H1 (cell line): ENCODE data around the gene PTBP3. TPM values are rescaled to one million over a fixed set of nuclear protein-coding genes. Genes with fewer than 3 reads are reported as not detected.

Experiments used
- CTCF ChIA-PET: fragments of 300-600 bp; sonication (Branson Sonifier 250); formaldehyde crosslinking; loops from one replicate; lab custom pipeline; 2021; ENCODE audit not compliant: partially characterized antibody; lab: Charles Lee
- POLR2A ChIA-PET: fragments of 300-600 bp; sonication (Branson Sonifier 250); formaldehyde crosslinking; loops from one replicate; lab custom pipeline; 2021; ENCODE audit warnings: inconsistent platforms; ENCODE audit not compliant: partially characterized antibody; lab: Charles Lee
- DNase-seq, 2 experiments: peaks; one replicate each; pipeline versions ENCODE4 v3.0.0 to v3.0.0-alpha.2; 2010 to 2022; ENCODE audit warnings: low spot score in 2 of 2, low read depth in 1 of 2, mixed read lengths in 1 of 2
- FAIRE-seq: peaks from 2 replicates; lab custom pipeline; 2011; peaks lifted over from hg19 to GRCh38; lab: Jason Lieb, UNC
- H2AFZ ChIP-seq: 2 replicates; pipeline ENCODE4 v1.8.1; 2012; ENCODE audit warnings: low read length, inconsistent platforms
- H2AK5ac ChIP-seq: 2 replicates; pipeline ENCODE4 v1.6.1; 2013; ENCODE audit warnings: low read depth, low read length
- H2BK120ac ChIP-seq: replicated peaks from 2 replicates; pipeline ENCODE3; 2013; ENCODE audit warnings: low read depth, low read length, inconsistent platforms
- H2BK12ac ChIP-seq: 2 replicates; pipeline ENCODE4 v1.6.1; 2013; ENCODE audit warnings: low read depth, low read length
- H2BK15ac ChIP-seq: 2 replicates; pipeline ENCODE4 v1.6.1; 2013; ENCODE audit warnings: low read length
- H2BK20ac ChIP-seq: 2 replicates; pipeline ENCODE4 v1.6.1; 2013; ENCODE audit warnings: low read length
- H2BK5ac ChIP-seq: 2 replicates; pipeline ENCODE4 v1.6.1; 2013; ENCODE audit warnings: low read depth, low read length
- H3K14ac ChIP-seq: 2 replicates; pipeline ENCODE4 v1.6.1; 2013; ENCODE audit warnings: inconsistent platforms; ENCODE audit not compliant: insufficient read length
- H3K18ac ChIP-seq: 2 replicates; pipeline ENCODE4 v1.6.1; 2013; ENCODE audit warnings: low read length; ENCODE audit errors: extremely low read depth
- H3K23ac ChIP-seq: 2 replicates; pipeline ENCODE4 v1.6.1; 2013; ENCODE audit warnings: inconsistent platforms; ENCODE audit not compliant: insufficient read length
- H3K23me2 ChIP-seq: 2 replicates; pipeline ENCODE4 v1.6.1; 2013; ENCODE audit warnings: low read depth, low read length
- H3K27ac ChIP-seq: 2 replicates; pipeline ENCODE4 v1.6.1; 2011; ENCODE audit warnings: low read depth, low read length, inconsistent platforms
- H3K27me3 ChIP-seq, 4 experiments: replicated peaks in 1 of 4; 1 replicate in 1 of 4; 2 replicates in 3 of 4; pipeline versions ENCODE4 v1.6.1 to v1.8.1; 2011 to 2013; ENCODE audit warnings: low read length in 3 of 4, mild to moderate bottlenecking in 3 of 4, inconsistent platforms in 2 of 4, mixed read lengths in 2 of 4, moderate library complexity in 1 of 4; ENCODE audit not compliant: control insufficient read depth in 3 of 4, insufficient read depth in 3 of 4; ENCODE audit errors: extremely low read depth in 1 of 4
- H3K36me3 ChIP-seq, 4 experiments: 2 replicates each; pipeline versions ENCODE4 v1.6.1 to v1.8.1; 2011 to 2013; ENCODE audit warnings: mild to moderate bottlenecking in 4 of 4, low read length in 3 of 4, moderate library complexity in 2 of 4, control low read depth in 1 of 4, inconsistent platforms in 1 of 4; ENCODE audit not compliant: insufficient read depth in 4 of 4, control insufficient read depth in 2 of 4
- H3K4ac ChIP-seq: replicated peaks from 2 replicates; pipeline ENCODE3; 2013; ENCODE audit warnings: low read length, low read depth, mixed read lengths, inconsistent platforms; ENCODE audit not compliant: insufficient read length
- H3K4me1 ChIP-seq, 4 experiments: replicated peaks in 1 of 4; 1 replicate in 1 of 4; 2 replicates in 3 of 4; pipeline versions ENCODE4 v1.6.1 to v1.8.1; 2011 to 2013; ENCODE audit warnings: low read length in 3 of 4, inconsistent platforms in 2 of 4, mixed read lengths in 1 of 4; ENCODE audit not compliant: insufficient read depth in 4 of 4, control insufficient read depth in 3 of 4
- H3K4me2 ChIP-seq, 2 experiments: 2 replicates each; pipeline versions ENCODE4 v1.6.1 to v1.8.1; 2011 to 2013; ENCODE audit warnings: low read depth in 2 of 2, low read length in 2 of 2, control low read depth in 1 of 2, inconsistent platforms in 1 of 2, mild to moderate bottlenecking in 1 of 2; ENCODE audit not compliant: insufficient read depth in 1 of 2
- H3K4me3 ChIP-seq, 4 experiments: fragments of 200-600, 300-600 bp in 1 of 4; sonication (generic), shearing (Covaris generic), sonication (Bioruptor Twin) in 1 of 4; 2 replicates each; pipeline versions ENCODE4 v1.5.1 to v1.8.1; 2011 to 2016; ENCODE audit warnings: low read length in 4 of 4, low read depth in 3 of 4, control low read depth in 2 of 4, inconsistent platforms in 2 of 4, mild to moderate bottlenecking in 2 of 4, mixed read lengths in 1 of 4, moderate library complexity in 1 of 4; ENCODE audit not compliant: insufficient read depth in 2 of 4; ENCODE audit errors: extremely low read depth in 1 of 4
- H3K56ac ChIP-seq: replicated peaks from 2 replicates; pipeline ENCODE3; 2013; ENCODE audit warnings: low read depth, mild to moderate bottlenecking, mixed read lengths, low read length, inconsistent platforms; ENCODE audit not compliant: insufficient read length
- H3K79me1 ChIP-seq: 2 replicates; pipeline ENCODE4 v1.6.1; 2013; ENCODE audit warnings: low read depth, low read length, control low read depth
- H3K79me2 ChIP-seq, 2 experiments: 2 replicates each; pipeline versions ENCODE4 v1.6.1 to v1.8.1; 2012 to 2013; ENCODE audit warnings: low read length in 2 of 2, mild to moderate bottlenecking in 2 of 2, inconsistent platforms in 1 of 2; ENCODE audit not compliant: insufficient read depth in 2 of 2, control insufficient read depth in 1 of 2
- H3K9ac ChIP-seq, 4 experiments: replicated peaks in 1 of 4; 1 replicate in 1 of 4; 2 replicates in 3 of 4; pipeline versions ENCODE4 v1.6.1 to v1.8.1; 2011 to 2013; ENCODE audit warnings: low read depth in 3 of 4, low read length in 3 of 4, control low read depth in 2 of 4, mild to moderate bottlenecking in 2 of 4, moderate library complexity in 2 of 4, inconsistent platforms in 1 of 4; ENCODE audit errors: extremely low read depth in 1 of 4
- H3K9me3 ChIP-seq, 2 experiments: 2 replicates each; pipeline versions ENCODE4 v1.6.1 to v1.8.1; 2012 to 2013; ENCODE audit warnings: mild to moderate bottlenecking in 2 of 2, moderate library complexity in 2 of 2, control low read depth in 1 of 2, inconsistent platforms in 1 of 2, low read depth in 1 of 2, low read length in 1 of 2, mixed read lengths in 1 of 2; ENCODE audit not compliant: insufficient read depth in 2 of 2
- H4K20me1 ChIP-seq, 2 experiments: replicated peaks in 1 of 2; 2 replicates each; pipeline versions ENCODE3 to v1.8.1; 2011 to 2013; ENCODE audit warnings: inconsistent platforms in 2 of 2, low read length in 2 of 2, mild to moderate bottlenecking in 1 of 2; ENCODE audit not compliant: insufficient read depth in 2 of 2, control insufficient read depth in 1 of 2
- H4K5ac ChIP-seq: 2 replicates; pipeline ENCODE4 v1.6.1; 2013; ENCODE audit warnings: low read length, low read depth, mixed read lengths, inconsistent platforms; ENCODE audit not compliant: insufficient read length
- H4K8ac ChIP-seq: 2 replicates; pipeline ENCODE4 v1.8.0; 2013; ENCODE audit warnings: mild to moderate bottlenecking, moderate library complexity, low read length, inconsistent platforms; ENCODE audit not compliant: insufficient read depth; ENCODE audit errors: extremely low read depth
- H4K91ac ChIP-seq: replicated peaks from 2 replicates; pipeline ENCODE3; 2013; ENCODE audit warnings: low read length, mixed read lengths, inconsistent platforms; ENCODE audit not compliant: insufficient read length
- BCL11A ChIP-seq, 2 experiments: IDR thresholded peaks; one replicate each; pipeline ENCODE4 v1.6.1; 2011; ENCODE audit warnings: low read depth in 2 of 2, low read length in 2 of 2, mild to moderate bottlenecking in 2 of 2
- BRCA1 ChIP-seq: IDR thresholded peaks from 2 replicates; pipeline ENCODE4 v1.6.1; 2012; ENCODE audit warnings: low read depth, low read length, improper control_type of control experiment
- CBX5 ChIP-seq: fragments of 300-800, 300-1000 bp; sonication (generic); IDR thresholded peaks from 2 replicates; pipeline ENCODE4 v1.7.1; 2016; ENCODE audit warnings: antibody characterized with exemption, low read length, low read depth
- CTBP2 ChIP-seq: IDR thresholded peaks from 2 replicates; pipeline ENCODE4 v1.7.0; 2011; ENCODE audit warnings: borderline replicate concordance, mild to moderate bottlenecking, moderate library complexity, mixed read lengths, low read length; ENCODE audit not compliant: insufficient read depth, insufficient read length
- EZH2 ChIP-seq: fragments of 200-600 bp; sonication (generic); IDR thresholded peaks from 2 replicates; pipeline ENCODE4 v1.7.1; 2012; ENCODE audit warnings: low read depth, mild to moderate bottlenecking, moderate library complexity, low read length, inconsistent platforms; ENCODE audit not compliant: severe bottlenecking
- GABPA ChIP-seq: IDR thresholded peaks from 2 replicates; pipeline ENCODE4 v1.6.1; 2011; ENCODE audit warnings: mild to moderate bottlenecking, low read length, moderate library complexity, borderline replicate concordance; ENCODE audit not compliant: insufficient read depth
- KDM5A ChIP-seq: fragments of 200-600 bp; IDR thresholded peaks from 2 replicates; pipeline ENCODE4 v1.7.1; 2012; ENCODE audit warnings: mild to moderate bottlenecking, low read length, inconsistent platforms, mixed read lengths
- MAFK ChIP-seq: IDR thresholded peaks from 2 replicates; pipeline ENCODE4 v1.6.1; 2012; ENCODE audit warnings: low read depth, mild to moderate bottlenecking, improper control_type of control experiment, low read length
- NANOG ChIP-seq: IDR thresholded peaks from 2 replicates; pipeline ENCODE4 v1.6.1; 2011; ENCODE audit warnings: low read length, low read depth, mild to moderate bottlenecking, inconsistent platforms; ENCODE audit not compliant: insufficient read depth, poor library complexity, severe bottlenecking
- POU5F1 ChIP-seq: IDR thresholded peaks from 2 replicates; pipeline ENCODE4 v1.6.1; 2011; ENCODE audit warnings: low read depth, mild to moderate bottlenecking, low read length, moderate library complexity
- RAD21 ChIP-seq, 2 experiments: IDR thresholded peaks in 1 of 2; conservative IDR thresholded peaks in 1 of 2; 2 replicates each; pipeline ENCODE4 v1.6.1; 2011; ENCODE audit warnings: low read depth in 2 of 2, low read length in 2 of 2, improper control_type of control experiment in 1 of 2, inconsistent platforms in 1 of 2, mild to moderate bottlenecking in 1 of 2, moderate library complexity in 1 of 2
- RFX5 ChIP-seq: IDR thresholded peaks from 2 replicates; pipeline ENCODE4 v1.6.1; 2011; ENCODE audit warnings: low read depth, low read length, improper control_type of control experiment, borderline replicate concordance
- TBP ChIP-seq: IDR thresholded peaks from 2 replicates; pipeline ENCODE4 v1.6.1; 2011; ENCODE audit warnings: low read depth, low read length, improper control_type of control experiment
- YY1 ChIP-seq: IDR thresholded peaks from 2 replicates; pipeline ENCODE4 v1.6.1; 2011; ENCODE audit warnings: low read depth, mild to moderate bottlenecking, low read length
- ZNF274 ChIP-seq: IDR thresholded peaks from 2 replicates; pipeline ENCODE4 v1.7.0; 2012; ENCODE audit warnings: low read length, borderline replicate concordance; ENCODE audit errors: extremely low read depth
- WGBS, 2 experiments: shearing (Covaris generic) in 1 of 2; methylation state at CpG; one replicate each; pipeline versions ENCODE4 v1.1.6 to v1.1.7; 2013 to 2015; ENCODE audit warnings: low lambda C conversion rate in 2 of 2, mixed read lengths in 2 of 2, inconsistent platforms in 1 of 2, low coverage in 1 of 2, missing lambda C conversion rate in 1 of 2; ENCODE audit not compliant: insufficient replicate concordance in 2 of 2, insufficient coverage in 1 of 2, insufficient read length in 1 of 2; ENCODE audit errors: extremely low coverage in 1 of 2, missing lambda C conversion rate in 1 of 2; 5-methylcytosine and 5-hydroxymethylcytosine counted together
- polyA plus RNA-seq, 7 experiments: library from polyadenylated mRNA; depleted of rRNA in 3 of 7; stranded (reverse) in 5 of 7; unstranded in 2 of 7; fragments of >200 nt in 5 of 7; fragments of 200-250 nt in 2 of 7; gene quantifications; 1 replicate in 5 of 7; 2 replicates in 1 of 7; 4 replicates in 1 of 7; pipeline versions ENCODE4 v1.2.1 to v1.2.3, GENCODE V29; 2011 to 2013; ENCODE audit warnings: missing spikeins in 2 of 7, mixed read lengths in 2 of 7
- total RNA-seq: library from RNA; stranded (reverse); fragmentation: NEBNext Ultra II Directional; extraction: Animal tissue kit (Norgen Biotek cat#: 25700); gene quantifications from 2 replicates; pipeline ENCODE4 v1.2.1, GENCODE V29; 2021

The PTBP3 gene
- total and polyA plus RNA-seq, 2 of the 8 experiments (the other 6 are each of a cell fraction or from before 2014, with no cell fraction given): 51.0 to 124 TPM

GRCh38 chr9:112239708-112240107, 93.7 kb downstream of the PTBP3 start:
- H3K23me2 ChIP-seq: no peaks in the 10 kb centered on the region
- no peak overlapping the region for H2BK120ac ChIP-seq
- H4K20me1 ChIP-seq: peaks cover 0 to 2% of the 10 kb centered on the region in 2 experiments
- H3K27ac ChIP-seq: no peak overlapping the region
- H2BK12ac ChIP-seq: no peak overlapping the region
- H3K4me3 ChIP-seq: no peak overlapping the region
- no peak overlapping the region for H4K8ac ChIP-seq
- H4K5ac ChIP-seq: no peak overlapping the region
- no peak overlapping the region for H2BK20ac ChIP-seq
- H3K23ac ChIP-seq: no peak overlapping the region
- H3K79me1 ChIP-seq: no peaks in the 10 kb centered on the region
- H2AFZ ChIP-seq: no peak overlapping the region
- no peak overlapping the region for H2BK15ac ChIP-seq
- FAIRE-seq: no peak
- H2AK5ac ChIP-seq: no peak overlapping the region
- H3K9me3 ChIP-seq: no peaks in the 10 kb centered on the region
- H3K27me3 ChIP-seq: no peaks in the 10 kb centered on the region
- no peaks in the 10 kb centered on the region for H3K36me3 ChIP-seq
- no peak overlapping the region for H2BK5ac ChIP-seq
- H3K14ac ChIP-seq: no peak overlapping the region
- H3K56ac ChIP-seq: no peak overlapping the region
- no peak overlapping the region for H3K4me2 ChIP-seq
- no peak overlapping the region for H3K9ac ChIP-seq
- H3K18ac ChIP-seq: no peak overlapping the region
- ChIA-PET CTCF (no interaction called here), POLR2A (no interaction called here)
- no peaks in the 10 kb centered on the region for H3K79me2 ChIP-seq
- no peaks in the 10 kb centered on the region; a peak in 1 of 7 replicates for H3K4me1 ChIP-seq
- H3K4ac ChIP-seq: no peak overlapping the region
- WGBS, 2 experiments: 89% methylated on average over 1 of the region's 2 CpGs; no CpG with 5 or more reads in 1 of the 2 experiments
- no peak overlapping the region for H4K91ac ChIP-seq
- no peak for DNase-seq
- TF ChIP-seq ZNF274: no peak
- TF ChIP-seq BRCA1: no peak
- no peak for TF ChIP-seq YY1
- no peak for TF ChIP-seq NANOG
- no peak for TF ChIP-seq EZH2
- TF ChIP-seq RAD21 (IDR thresholded peaks at IDR 0.05 in 1 of 2, conservative IDR thresholded peaks at IDR 0.05 in 1 of 2; ENCODE audit: low read depth in 2 of 2, low read length in 2 of 2): no peak
- TF ChIP-seq BCL11A (IDR thresholded peaks at IDR 0.05; ENCODE audit: low read depth in 2 of 2, low read length in 2 of 2): no peak
- TF ChIP-seq POU5F1: no peak
- no peak for TF ChIP-seq TBP
- TF ChIP-seq RFX5: no peak
- TF ChIP-seq MAFK: no peak
- TF ChIP-seq CTBP2: no peak
- TF ChIP-seq KDM5A: no peak
- TF ChIP-seq GABPA: no peak
- TF ChIP-seq CBX5: no peak
